MCF 10A (cell line): ENCODE measurements around the gene SRD5A1. TPM values are rescaled to one million over a fixed set of nuclear protein-coding genes. Genes with fewer than 3 reads are reported as not detected.

Experiments
- BruUV-seq: library from RNA; stranded (reverse); fragments of 400-500 nt; replicated peaks from 2 replicates; lab custom pipeline; 2021; lab: Mats Ljungman, UMichigan
- CTCF ChIA-PET: fragments of 300-600 bp; sonication (Branson Sonifier 250); formaldehyde crosslinking; extraction: SDS; loops from one replicate; lab custom pipeline; 2021; ENCODE audit warnings: antibody characterized with exemption, inconsistent platforms; lab: Yijun Ruan, JAX
- POLR2A ChIA-PET: fragments of 300-600, 350-650 bp; sonication (Branson Sonifier 250); formaldehyde crosslinking; extraction: SDS; loops from one replicate; lab custom pipeline; 2020; ENCODE audit warnings: antibody characterized with exemption, inconsistent platforms; lab: Yijun Ruan, JAX
- DNase-seq: peaks from one replicate; pipeline ENCODE4 v3.0.0-alpha.2; 2018; ENCODE audit not compliant: unreplicated experiment
- H3K27ac Mint-ChIP-seq: one replicate; pipeline ENCODE4 v1.8.0; 2022; ENCODE audit warnings: mild to moderate bottlenecking, low read depth, mixed read lengths; ENCODE audit not compliant: unreplicated experiment
- H3K27me3 Mint-ChIP-seq: one replicate; pipeline ENCODE4 v1.8.0; 2022; ENCODE audit warnings: mixed read lengths; ENCODE audit not compliant: insufficient read depth, unreplicated experiment
- H3K36me3 Mint-ChIP-seq: one replicate; pipeline ENCODE4 v1.8.0; 2022; ENCODE audit warnings: mild to moderate bottlenecking, moderate library complexity, mixed read lengths; ENCODE audit not compliant: insufficient read depth, unreplicated experiment
- H3K4me1 Mint-ChIP-seq: one replicate; pipeline ENCODE4 v1.8.0; 2022; ENCODE audit warnings: mixed read lengths; ENCODE audit not compliant: insufficient read depth, unreplicated experiment
- H3K4me3 Mint-ChIP-seq: one replicate; pipeline ENCODE4 v1.8.0; 2022; ENCODE audit warnings: mild to moderate bottlenecking, moderate library complexity, mixed read lengths; ENCODE audit not compliant: unreplicated experiment
- H3K9me3 Mint-ChIP-seq: one replicate; pipeline ENCODE4 v1.8.0; 2022; ENCODE audit warnings: mixed read lengths; ENCODE audit not compliant: unreplicated experiment
- CTCF ChIP-seq: fragments of 200-600 bp; IDR thresholded peaks from one replicate; pipeline ENCODE4 v1.8.0; 2022; ENCODE audit warnings: antibody characterized with exemption, mild to moderate bottlenecking; ENCODE audit not compliant: unreplicated experiment
- intact Hi-C: fragments of 100-400 bp; cut with micrococcal nuclease; formaldehyde crosslinking; loops from 2 replicates; pipeline ENCODE4 v1.14.1; 2022
- total RNA-seq: library from RNA; stranded (reverse); gene quantifications from 2 replicates; pipeline ENCODE4 v1.2.3, GENCODE V29; 2022

Gene SRD5A1
- total RNA-seq, 1 experiment from 2014 or later, result 12.4 TPM

GRCh38 chr5:6633469-6634245 is 417 bp downstream of the SRD5A1 start:
- no TSS peak for BruUV-seq
- peak overlapping the region; percentile 96 for H3K4me3 Mint-ChIP-seq
- H3K27me3 Mint-ChIP-seq, result no peaks in the 10 kb centered on the region
- H3K27ac Mint-ChIP-seq, result peak overlapping the region; percentile 95
- intact Hi-C loops, result loop anchor here (1.0 to 5.0 kb wide), 3 partner anchors 79 to 111 kb away; no protein-coding TSS in a partner anchor
- no peaks in the 10 kb centered on the region for H3K9me3 Mint-ChIP-seq
- H3K36me3 Mint-ChIP-seq, result peaks cover 30% of the 10 kb centered on the region
- ChIA-PET POLR2A (interaction anchor here (0.6 to 5.6 kb wide), 27 partner anchors 9 to 1236 kb away, joined by 3 to 53 read pairs (median 5); partner anchors contain the start of genes FASTKD3, ICE1, MED10 and MTRR), CTCF (interaction anchor here (0.6 to 1.9 kb wide), 7 partner anchors 30 to 1137 kb away, joined by 3 to 8 read pairs (median 5); no protein-coding TSS in a partner anchor)
- no peak for TF ChIP-seq CTCF
- H3K4me1 Mint-ChIP-seq, result peaks cover 37% of the 10 kb centered on the region
- peak; percentile 17 for DNase-seq

GRCh38 chr5:6634306-6634705 is 1.1 kb downstream of the SRD5A1 start:
- ChIA-PET CTCF (interaction anchor here (0.5 to 2.0 kb wide), 8 partner anchors 19 to 111 kb away, joined by 3 to 10 read pairs (median 4); no protein-coding TSS in a partner anchor), POLR2A (interaction anchor here (0.6 to 5.6 kb wide), 8 partner anchors 16 to 1235 kb away, joined by 3 to 53 read pairs (median 12); partner anchors contain the start of genes FASTKD3, MTRR and TENT4A)
- intact Hi-C loops, result loop anchor here (5.0 kb wide), 1 partner anchor 98 kb away; no protein-coding TSS in a partner anchor
- no TSS peak for BruUV-seq
- peaks cover 37% of the 10 kb centered on the region for H3K4me1 Mint-ChIP-seq
- H3K4me3 Mint-ChIP-seq, result peak overlapping the region; percentile 96
- peak overlapping the region; percentile 73 for H3K27ac Mint-ChIP-seq
- peak; percentile 11 for DNase-seq
- H3K27me3 Mint-ChIP-seq, result no peaks in the 10 kb centered on the region
- no peaks in the 10 kb centered on the region for H3K9me3 Mint-ChIP-seq
- no peak for TF ChIP-seq CTCF
- H3K36me3 Mint-ChIP-seq, result peaks cover 24% of the 10 kb centered on the region

- Mint-ChIP-seq H3K4me3 (peak overlapping the region; percentile 96), H3K27me3 (no peaks in the 10 kb centered on the region), H3K4me1 (peaks cover 37% of the 10 kb centered on the region), H3K9me3 (no peaks in the 10 kb centered on the region), H3K36me3 (peaks cover 18% of the 10 kb centered on the region), H3K27ac (peak overlapping the region; percentile 73)
- ChIA-PET POLR2A (interaction anchor here (0.5 to 5.6 kb wide), 12 partner anchors 17 to 122 kb away, joined by 3 to 53 read pairs (median 4); partner anchors contain the start of gene TENT4A), CTCF (interaction anchor here (0.5 to 2.0 kb wide), 12 partner anchors 11 to 110 kb away, joined by 3 to 10 read pairs (median 4); no protein-coding TSS in a partner anchor)
- TF ChIP-seq CTCF, result no peak
- BruUV-seq, result no TSS peak
- intact Hi-C loops, result loop anchor here (5.0 kb wide), 1 partner anchor 97 kb away; no protein-coding TSS in a partner anchor
- no peak for DNase-seq
Observed at GRCh38 chr5:6634788-6635430, 1.7 kb downstream of the SRD5A1 start.
